Panc1 (cell line): ENCODE measurements around the gene CCDC57. TPM values are rescaled to one million over a fixed set of nuclear protein-coding genes. Genes with fewer than 3 reads are reported as not detected.

Experiments
- ATAC-seq: fragments of 200-7000 bp; cut with Tn5 transposase; 2 replicates; pipeline ENCODE4 v1.9.1; 2020; ENCODE audit warnings: mild to moderate bottlenecking, moderate library complexity
- BruUV-seq: library from RNA; stranded (reverse); fragments of 400-500 nt; replicated peaks from 2 replicates; lab custom pipeline; 2021; lab: Mats Ljungman, UMichigan
- CTCF ChIA-PET: fragments of 300-600 bp; sonication (Branson Sonifier 250); formaldehyde crosslinking; loops from one replicate; lab custom pipeline; 2022; ENCODE audit warnings: antibody characterized with exemption; lab: Charles Lee
- POLR2A ChIA-PET: fragments of 300-600 bp; sonication (Branson Sonifier 250); formaldehyde crosslinking; loops from one replicate; lab custom pipeline; 2022; ENCODE audit warnings: antibody characterized with exemption; lab: Charles Lee
- DNase-seq: peaks from one replicate; pipeline ENCODE4 v3.0.0-alpha.2; 2010; ENCODE audit warnings: low read depth, low spot score
- H3K27ac ChIP-seq: 2 replicates; pipeline ENCODE4 v1.5.1; 2011; ENCODE audit warnings: mild to moderate bottlenecking, low read length, inconsistent platforms
- H3K27me3 ChIP-seq: fragments of 200-500 bp; sonication (Bioruptor generic); 2 replicates; pipeline ENCODE4 v1.6.0; 2014; ENCODE audit warnings: low read length, inconsistent platforms; ENCODE audit not compliant: control insufficient read depth, insufficient read depth
- H3K36me3 ChIP-seq: fragments of 200-500 bp; sonication (Bioruptor generic); 2 replicates; pipeline ENCODE4 v1.5.1; 2014; ENCODE audit warnings: inconsistent platforms, mild to moderate bottlenecking, low read length, moderate library complexity; ENCODE audit not compliant: control insufficient read depth, insufficient read depth
- H3K4me1 ChIP-seq: 2 replicates; pipeline ENCODE4 v1.5.1; 2011; ENCODE audit warnings: inconsistent platforms, mild to moderate bottlenecking, low read length, moderate library complexity; ENCODE audit not compliant: control insufficient read depth, insufficient read depth
- H3K4me3 ChIP-seq, 2 experiments: 2 replicates each; pipeline ENCODE4 v1.5.1; 2011 to 2012; ENCODE audit warnings: low read depth in 2 of 2, low read length in 2 of 2, mild to moderate bottlenecking in 2 of 2, inconsistent platforms in 1 of 2, moderate library complexity in 1 of 2
- H3K9me3 ChIP-seq: fragments of 200-500 bp; sonication (Bioruptor generic); 2 replicates; pipeline ENCODE4 v1.5.1; 2014; ENCODE audit warnings: low read depth, mild to moderate bottlenecking, inconsistent platforms, low read length, moderate library complexity; ENCODE audit not compliant: control insufficient read depth, insufficient read depth
- CTCF ChIP-seq: fragments of 450-650 bp; IDR thresholded peaks from 2 replicates; pipeline ENCODE4 v1.5.1; 2017; ENCODE audit warnings: mild to moderate bottlenecking
- POLR2AphosphoS5 ChIP-seq: IDR thresholded peaks from 2 replicates; pipeline ENCODE4 v1.6.1; 2012; ENCODE audit warnings: mild to moderate bottlenecking, low read depth, low read length, moderate library complexity
- REST ChIP-seq, 2 experiments: IDR thresholded peaks; 2 replicates each; pipeline ENCODE4 v1.6.1; 2011 to 2012; ENCODE audit warnings: low read depth in 2 of 2, control low read depth in 1 of 2, low read length in 1 of 2, mild to moderate bottlenecking in 1 of 2, moderate library complexity in 1 of 2; ENCODE audit not compliant: insufficient read depth in 1 of 2
- SIN3A ChIP-seq: IDR thresholded peaks from 2 replicates; pipeline ENCODE4 v1.6.1; 2012; ENCODE audit warnings: low read depth, mild to moderate bottlenecking, low read length, moderate library complexity, borderline replicate concordance; ENCODE audit not compliant: insufficient read depth
- TCF7L2 ChIP-seq: IDR thresholded peaks from 2 replicates; pipeline ENCODE4 v1.6.1; 2011; ENCODE audit warnings: mild to moderate bottlenecking, low read depth, low read length, inconsistent platforms
- in situ Hi-C: cut with HindIII; loops from 2 replicates; pipeline ENCODE4 v1.10.0; 2016; ENCODE audit warnings: low sequenced_read_pairs, low pct_unique_long_range_greater_than_20kb
- intact Hi-C: fragments of 100-400 bp; cut with micrococcal nuclease; formaldehyde crosslinking; loops from one replicate; pipeline ENCODE4 v1.10.0; 2022; ENCODE audit not compliant: unreplicated experiment
- total RNA-seq: library from RNA; stranded (reverse); gene quantifications from one replicate; pipeline ENCODE4 v1.2.1, GENCODE V29; 2021; ENCODE audit not compliant: unreplicated experiment

The CCDC57 gene
- total RNA-seq, 1 experiment from 2014 or later, result 63.6 TPM

GRCh38 chr17:82080789-82081464 lies 131.7 kb downstream of the CCDC57 start:
- H3K36me3 ChIP-seq, result peaks cover 7% of the 10 kb centered on the region
- no peak overlapping the region for H3K4me3 ChIP-seq

More at GRCh38 chr17:82080789-82081464, 131.7 kb downstream of the CCDC57 start:
- no peaks in the 10 kb centered on the region for H3K9me3 ChIP-seq
- no peak for ATAC-seq
- no TSS peak for BruUV-seq
- peaks cover 25% of the 10 kb centered on the region for H3K4me1 ChIP-seq
- in situ Hi-C loops (no loop called here), intact Hi-C loops (no loop called here)
- no peak overlapping the region for H3K27ac ChIP-seq
- no peak for DNase-seq
- POLR2A ChIA-PET, result no interaction called here
- H3K27me3 ChIP-seq, result no peaks in the 10 kb centered on the region
- CTCF ChIA-PET, result no interaction called here
- TF ChIP-seq CTCF (no peak), REST (IDR thresholded peaks at IDR 0.05; ENCODE audit: insufficient read depth in 1 of 2, low read depth in 2 of 2, low read length in 1 of 2) (no peak), POLR2AphosphoS5 (no peak), TCF7L2 (no peak), SIN3A (no peak)
